DMS114 treated with DMSO at 0.1 percent for 48 hours (cell line): ENCODE results near the gene TRAF3IP1.
"Not testable (repeated sequence)": the region's sequence is repeated elsewhere in the genome, so short reads cannot be mapped to it uniquely, and the experiment has no call there.

Experiments
- DNase-seq: peaks from one replicate; lab custom pipeline; 2025; ENCODE audit not compliant: unreplicated experiment; lab: John Stamatoyannopoulos, UW

Gene TRAF3IP1

GRCh38 chr2:238441262-238442114, 121.2 kb downstream of the TRAF3IP1 start:
- no peak for DNase-seq

- DNase-seq: not testable (repeated sequence)
Observed at GRCh38 chr2:238442257-238442656, 121.9 kb downstream of the TRAF3IP1 start.

DNA sequence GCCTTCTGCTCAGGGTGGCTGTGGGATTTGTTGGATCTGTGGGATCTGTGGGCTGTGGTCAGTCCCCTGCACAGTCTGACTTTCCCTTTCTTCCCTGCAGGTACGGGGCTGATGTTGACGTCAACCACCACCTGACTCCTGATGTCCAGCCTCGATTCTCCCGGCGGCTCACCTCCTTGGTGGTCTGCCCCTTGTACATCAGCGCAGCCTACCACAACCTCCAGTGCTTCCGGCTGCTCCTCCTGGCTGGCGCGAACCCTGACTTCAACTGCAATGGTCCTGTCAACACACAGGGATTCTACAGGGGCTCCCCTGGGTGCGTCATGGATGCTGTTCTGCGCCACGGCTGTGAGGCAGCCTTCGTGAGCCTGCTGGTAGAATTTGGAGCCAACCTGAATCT, 123.9 kb downstream of the TRAF3IP1 start:
- DNase-seq: no peak

- DNase-seq: no peak
Observed at GRCh38 chr2:238445409-238446190, 125.3 kb downstream of the TRAF3IP1 start.

DNA sequence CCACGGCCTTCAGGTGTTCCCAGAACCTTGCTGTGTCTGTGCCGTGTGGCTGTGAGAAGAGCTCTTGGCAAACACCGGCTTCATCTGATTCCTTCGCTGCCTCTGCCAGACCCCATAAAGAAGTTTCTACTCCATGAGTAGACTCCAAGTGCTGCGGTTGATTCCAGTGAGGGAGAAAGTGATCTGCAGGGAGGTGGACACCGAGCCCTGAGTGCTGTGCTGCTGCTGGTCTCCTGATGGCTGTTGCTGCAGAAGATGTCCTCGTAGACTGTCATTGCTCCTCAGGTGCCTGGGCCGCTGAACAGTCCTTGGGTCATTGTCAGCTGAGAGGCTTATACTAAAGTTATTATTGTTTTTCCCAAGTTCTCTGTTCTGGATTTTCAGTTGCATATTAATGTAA, 126.1 kb downstream of the TRAF3IP1 start:
- DNase-seq: no peak

GRCh38 chr2:238448031-238448955, 128.0 kb downstream of the TRAF3IP1 start:
- no peak for DNase-seq

- no peak for DNase-seq
Observed at GRCh38 chr2:238449241-238449640, 128.9 kb downstream of the TRAF3IP1 start.

- DNase-seq: no peak
Observed at GRCh38 chr2:238449909-238450417, 129.6 kb downstream of the TRAF3IP1 start.

DNA sequence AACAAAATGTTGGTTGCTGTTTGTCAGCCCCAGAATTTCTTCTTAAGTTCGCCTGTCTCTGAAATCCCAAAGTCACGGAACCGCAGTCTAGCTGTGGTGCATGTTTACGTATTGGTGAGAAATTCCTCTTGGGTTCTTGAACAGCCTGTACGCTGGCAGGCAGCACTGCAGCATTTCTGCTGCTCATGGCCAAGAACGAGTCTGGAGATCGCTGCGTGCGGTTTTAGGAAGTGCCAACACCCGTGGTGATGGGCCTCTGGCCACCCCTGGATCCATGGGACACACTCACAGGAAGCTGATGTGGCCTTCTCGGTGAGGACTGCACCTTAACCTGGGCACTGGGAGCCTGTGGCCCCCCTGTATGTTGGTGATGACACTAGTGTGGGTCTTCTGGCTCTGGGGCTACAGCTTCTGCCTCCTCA, 130.1 kb downstream of the TRAF3IP1 start:
- DNase-seq: no peak
